GM19328 (cell line): ENCODE results near the gene DUSP3.
"Not testable (repeated sequence)": the region's sequence is repeated elsewhere in the genome, so short reads cannot be mapped to it uniquely, and the experiment has no call there.

ENCODE experiments used
- ATAC-seq: cut with Tn5 transposase; IDR thresholded peaks from one replicate; pipeline ENCODE4 v1.9.1; 2021; ENCODE audit warnings: mild to moderate bottlenecking, moderate library complexity; ENCODE audit not compliant: unreplicated experiment

DUSP3 gene

GRCh38 chr17:43803758-43804157 is 25.0 kb upstream of the DUSP3 start:
- no peak for ATAC-seq

GRCh38 chr17:43801844-43802243 is 23.1 kb upstream of the DUSP3 start:
- ATAC-seq: no peak

DNA sequence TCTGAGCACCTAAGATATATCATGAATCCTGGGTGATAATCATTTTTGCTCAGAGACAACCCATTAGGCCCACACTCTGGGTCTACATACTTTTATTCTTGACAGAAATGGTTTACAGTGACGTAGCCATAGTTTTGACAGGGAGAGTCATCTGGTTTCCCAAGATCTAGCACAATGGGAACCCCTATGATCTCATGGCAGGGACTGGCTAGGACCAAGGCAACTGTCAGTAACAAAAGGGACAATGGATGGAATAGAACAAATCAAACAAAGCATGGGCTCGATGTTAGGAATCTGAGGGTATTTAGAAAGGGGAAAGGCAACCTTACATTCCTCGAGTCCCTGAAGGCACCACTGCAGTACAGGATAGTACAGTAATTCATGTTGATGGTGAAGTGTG is 22.0 kb upstream of the DUSP3 start:
- no peak for ATAC-seq

- no peak for ATAC-seq
Measured at GRCh38 chr17:43799047-43799446, 20.3 kb upstream of the DUSP3 start.

DNA sequence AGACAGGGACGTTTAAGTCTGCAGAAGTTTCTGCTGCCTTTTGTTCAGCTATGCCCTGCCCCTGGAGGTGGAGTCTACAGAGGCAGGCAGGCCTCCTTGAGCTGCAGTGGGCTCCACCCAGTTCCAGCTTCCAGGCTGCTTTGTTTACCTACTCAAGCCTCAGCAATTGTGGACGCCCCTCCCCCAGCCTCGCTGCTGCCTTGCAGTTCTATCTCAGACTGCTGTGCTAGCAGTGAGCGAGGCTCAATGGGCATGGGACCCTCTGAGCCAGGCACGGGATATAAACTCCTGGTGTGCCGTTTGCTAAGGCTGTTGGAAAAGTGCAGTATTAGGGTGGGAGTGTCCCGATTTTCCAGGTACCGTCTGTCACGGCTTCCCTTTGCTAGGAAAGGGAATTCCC is 19.2 kb upstream of the DUSP3 start:
- not testable (repeated sequence) for ATAC-seq

GRCh38 chr17:43792668-43793067 is 13.9 kb upstream of the DUSP3 start:
- ATAC-seq: not testable (repeated sequence)

DNA sequence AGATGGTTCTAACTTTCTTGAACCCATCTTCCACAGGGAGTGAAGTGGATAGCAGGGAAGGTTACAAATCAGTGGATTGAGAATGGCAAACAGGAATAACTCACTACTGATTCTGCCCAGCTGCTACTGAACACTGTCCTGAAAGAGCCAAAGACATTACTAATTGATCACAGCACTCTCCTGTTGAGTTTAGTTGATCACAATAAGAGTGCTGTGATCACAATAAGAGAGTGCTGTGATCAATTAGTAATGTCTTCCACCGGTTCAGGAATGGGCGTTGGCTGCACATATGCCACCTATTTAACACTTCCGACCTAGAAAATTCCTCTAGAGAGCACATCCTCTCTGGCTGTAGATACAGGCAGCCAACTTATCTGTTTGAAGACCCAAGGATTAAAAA is 12.8 kb upstream of the DUSP3 start:
- ATAC-seq: no peak

GRCh38 chr17:43790311-43790940 is 11.6 kb upstream of the DUSP3 start:
- no peak for ATAC-seq

DNA sequence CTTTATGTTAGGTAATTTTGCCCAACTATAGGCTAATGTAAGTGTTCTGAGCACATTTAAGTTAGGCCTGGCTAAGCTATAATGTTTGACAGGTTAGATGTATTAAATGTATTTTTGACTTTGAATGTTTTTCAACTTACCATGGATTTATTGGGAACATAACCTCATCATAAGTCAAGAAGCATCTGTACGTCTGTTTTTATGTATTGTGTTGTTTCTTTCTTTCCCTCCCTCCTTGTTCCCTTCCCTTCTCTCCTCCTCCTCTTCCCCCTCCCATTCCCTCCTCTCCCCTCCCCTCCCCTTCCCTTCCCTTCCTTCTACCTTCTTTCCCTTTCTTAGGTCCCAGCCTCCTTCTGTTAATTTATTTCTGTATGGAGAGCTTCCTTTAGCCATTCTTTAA is 10.7 kb upstream of the DUSP3 start:
- ATAC-seq: no peak

- ATAC-seq: no peak
Measured at GRCh38 chr17:43788540-43788939, 9.8 kb upstream of the DUSP3 start.

DNA sequence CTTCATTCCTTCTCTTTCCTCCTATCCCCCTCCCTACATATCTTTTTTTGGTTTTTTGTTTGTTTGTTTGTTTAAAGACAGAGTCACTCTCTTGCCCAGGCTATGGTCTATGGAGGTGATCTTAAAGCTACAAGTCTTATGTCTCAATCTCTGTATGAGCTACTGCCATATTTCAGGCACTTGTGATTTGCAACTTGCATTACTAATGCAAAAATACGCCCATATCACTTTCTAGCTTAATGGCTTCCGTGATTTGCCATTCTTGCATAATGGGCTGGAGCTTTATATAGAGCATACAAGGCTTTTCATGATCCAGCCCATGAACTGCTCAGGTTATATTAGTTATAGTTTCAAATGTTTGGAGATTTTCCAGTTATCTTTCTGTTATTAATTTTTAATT is 9.0 kb upstream of the DUSP3 start:
- ATAC-seq: no peak

GRCh38 chr17:43784628-43785101 is 5.9 kb upstream of the DUSP3 start:
- no peak for ATAC-seq

DNA sequence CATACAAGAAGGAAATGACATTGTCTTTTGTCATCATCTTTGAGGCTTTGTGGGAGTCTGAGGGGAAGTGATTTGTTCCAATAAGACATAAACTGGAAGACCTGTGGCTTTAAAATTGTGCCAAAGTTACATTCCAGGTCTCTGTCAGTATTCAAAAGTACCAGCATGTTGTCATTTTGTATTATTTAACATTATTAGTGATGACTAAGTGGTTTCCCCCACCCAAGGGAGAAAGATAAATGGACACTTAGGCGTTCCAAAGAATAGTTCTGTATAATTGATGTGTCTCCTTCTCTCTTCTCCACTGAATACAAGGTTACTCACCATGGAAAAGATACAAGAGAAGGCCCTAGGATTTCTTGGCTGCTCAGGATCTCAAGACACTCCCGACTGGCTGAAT is 5.3 kb upstream of the DUSP3 start:
- ATAC-seq: no peak

DNA sequence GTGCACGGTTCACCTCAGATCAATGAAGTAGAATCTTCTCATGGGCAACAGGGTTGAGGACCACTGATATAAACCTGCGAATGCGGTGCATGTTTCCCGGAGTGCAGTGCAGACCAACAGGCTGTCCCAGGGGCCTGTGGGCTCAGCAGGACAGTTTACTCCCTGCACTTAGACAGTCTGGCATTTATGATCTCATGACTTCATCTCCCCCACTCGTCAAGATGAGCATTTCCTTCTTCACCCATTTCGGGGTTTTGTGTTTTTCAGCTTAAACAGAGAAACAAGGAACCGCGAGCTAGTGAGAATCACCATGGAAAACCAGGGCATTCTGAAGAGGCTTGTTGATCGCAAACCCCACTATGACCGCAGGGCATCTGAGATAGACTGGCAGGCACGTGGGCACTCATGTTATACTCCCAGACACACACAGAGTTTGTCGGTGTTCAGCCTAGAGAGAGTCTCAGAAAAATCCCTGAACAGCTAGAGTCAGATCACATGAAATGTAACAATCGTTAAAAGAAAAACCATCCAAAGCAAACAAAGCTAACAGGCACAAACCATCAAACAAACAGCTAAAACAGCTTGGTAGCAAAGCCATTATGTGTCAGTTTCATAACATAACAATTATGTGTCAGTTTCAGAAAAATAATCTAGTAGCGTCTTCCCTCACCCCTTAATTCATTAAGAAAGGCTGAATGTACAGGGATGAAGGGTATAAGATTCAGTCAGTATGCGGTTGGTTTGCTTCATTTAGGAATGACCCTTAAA is 4.3 kb upstream of the DUSP3 start:
- ATAC-seq: no peak

- no peak for ATAC-seq
Measured at GRCh38 chr17:43780135-43780534, 1.4 kb upstream of the DUSP3 start, which contains the start of gene CFAP97D1. CFAP97D1 (plus strand) TSS chr17:43780435; CDS start chr17:43780463, 28 bp downstream.

DNA sequence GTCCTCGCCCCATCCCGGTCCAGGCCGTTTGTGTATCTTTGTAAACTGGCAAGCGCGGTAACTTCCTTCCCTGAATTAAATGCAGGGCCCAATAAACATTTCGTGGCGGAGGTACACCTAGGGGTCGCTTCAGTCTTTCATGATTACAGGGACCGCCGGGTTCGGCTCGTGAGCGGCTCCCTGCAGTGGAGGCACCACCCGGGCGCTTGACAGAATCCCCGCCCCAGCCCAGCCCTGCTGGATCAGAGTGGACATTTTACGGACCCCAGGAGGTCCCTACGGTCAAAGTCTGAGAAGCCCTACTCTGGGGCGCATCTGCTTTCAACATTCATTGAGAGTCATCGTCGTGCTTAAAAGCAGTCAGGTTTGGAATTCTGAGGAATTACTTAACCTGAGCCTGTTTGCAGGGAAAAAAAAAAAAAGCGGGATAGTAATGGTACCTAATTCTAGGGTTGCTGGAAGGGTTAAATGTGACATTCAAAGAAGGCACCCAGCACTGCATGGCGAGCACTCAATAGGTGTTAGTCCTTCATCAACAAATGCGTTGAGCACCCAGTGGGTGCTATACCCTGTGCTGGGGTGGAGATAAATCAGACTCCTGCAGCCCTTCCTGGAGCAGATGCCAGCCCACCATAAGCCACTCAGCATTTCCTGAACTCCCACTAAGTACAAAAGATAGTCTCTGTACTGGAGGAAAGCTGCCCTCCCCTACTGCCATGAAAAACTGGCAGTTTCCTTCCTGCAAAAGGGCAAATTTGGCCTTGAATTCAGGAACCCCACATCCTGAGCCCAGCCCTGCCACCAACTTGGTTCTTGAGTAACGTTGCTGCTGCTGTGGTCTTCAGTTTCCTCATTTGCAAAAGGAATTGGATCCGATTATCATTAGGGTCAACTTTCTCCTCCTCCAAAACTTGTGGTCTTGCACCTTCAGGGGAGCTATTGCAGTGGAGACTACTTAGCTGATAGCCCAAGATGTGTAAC is 658 bp upstream of the DUSP3 start:
- no peak for ATAC-seq

GRCh38 chr17:43774304-43775250 is 4.2 kb downstream of the DUSP3 start:
- ATAC-seq: no peak

DNA sequence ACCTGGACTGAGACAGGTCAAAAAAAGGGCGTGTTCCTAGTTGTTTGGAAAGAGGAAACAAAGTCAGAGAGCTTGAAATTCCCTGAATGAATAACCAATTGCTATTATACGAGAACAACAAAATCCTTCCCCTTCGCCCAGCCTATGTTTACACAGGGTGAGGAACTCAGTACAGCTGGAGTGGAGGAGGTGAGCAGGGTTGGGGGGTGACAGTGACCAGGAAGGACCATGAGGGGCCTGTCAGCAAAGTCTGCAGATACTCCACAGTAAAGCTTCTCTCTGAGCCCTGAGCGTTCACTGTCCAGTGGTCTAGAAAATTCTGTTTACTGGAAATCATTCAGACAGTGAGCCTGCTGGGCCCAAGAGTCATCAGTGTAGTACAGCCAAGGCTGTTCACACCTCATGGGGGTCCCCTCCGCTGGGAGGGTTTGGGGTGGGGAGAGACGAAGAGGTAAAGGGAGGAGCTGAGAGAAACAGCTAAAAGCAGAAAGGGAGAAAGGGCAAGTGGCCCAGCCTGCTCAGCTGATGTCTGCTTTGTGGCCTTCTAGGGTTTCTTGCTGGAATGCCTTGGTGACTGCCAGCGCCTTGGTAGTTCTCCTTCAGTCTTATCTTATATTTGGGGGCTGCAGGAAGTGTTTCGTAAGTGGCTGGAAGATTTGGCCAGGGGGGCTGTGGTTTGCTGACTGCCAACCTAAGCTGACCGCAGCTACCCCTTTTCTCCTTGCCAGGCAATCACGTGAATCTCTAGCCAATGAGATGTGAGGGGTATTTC is 5.7 kb downstream of the DUSP3 start:
- ATAC-seq: no peak

GRCh38 chr17:43771463-43771862 is 7.3 kb downstream of the DUSP3 start:
- no peak for ATAC-seq
